Astrocyte (in vitro differentiated cells and primary cell): ENCODE data around the gene RAB3IL1. TPM values are rescaled to one million over a fixed set of nuclear protein-coding genes. Genes with fewer than 3 reads are reported as not detected.
"Not testable (repeated sequence)": the region's sequence is repeated elsewhere in the genome, so short reads cannot be mapped to it uniquely, and the experiment has no call there.

Experiments used
- DNase-seq: peaks from one replicate; pipeline ENCODE4 v3.0.0-alpha.2; 2010; ENCODE audit warnings: low read depth
- FAIRE-seq: peaks from 2 replicates; lab custom pipeline; 2011; peaks lifted over from hg19 to GRCh38; lab: Jason Lieb, UNC
- H2AFZ ChIP-seq: 2 replicates; pipeline ENCODE4 v1.6.0; 2012; ENCODE audit warnings: low read depth, low read length, inconsistent platforms
- H3K27ac ChIP-seq: 2 replicates; pipeline ENCODE4 v1.5.1; 2011; ENCODE audit warnings: low read depth, low read length, inconsistent platforms
- H3K27me3 ChIP-seq: 2 replicates; pipeline ENCODE4 v1.6.0; 2011; ENCODE audit warnings: low read length, inconsistent platforms; ENCODE audit not compliant: insufficient read depth
- H3K36me3 ChIP-seq: 2 replicates; pipeline ENCODE4 v1.5.1; 2011; ENCODE audit warnings: low read length, inconsistent platforms; ENCODE audit not compliant: insufficient read depth
- H3K4me1 ChIP-seq: 2 replicates; pipeline ENCODE4 v1.5.1; 2011; ENCODE audit warnings: low read length, inconsistent platforms; ENCODE audit not compliant: insufficient read depth
- H3K4me2 ChIP-seq: 2 replicates; pipeline ENCODE4 v1.6.0; 2012; ENCODE audit warnings: low read length, inconsistent platforms
- H3K4me3 ChIP-seq: 2 replicates; pipeline ENCODE4 v1.5.1; 2011; ENCODE audit warnings: low read depth, mild to moderate bottlenecking, low read length, inconsistent platforms; ENCODE audit not compliant: insufficient read depth
- H3K79me2 ChIP-seq: 2 replicates; pipeline ENCODE4 v1.6.0; 2012; ENCODE audit warnings: mild to moderate bottlenecking, low read length, inconsistent platforms; ENCODE audit not compliant: insufficient read depth
- H3K9ac ChIP-seq: 2 replicates; pipeline ENCODE4 v1.6.0; 2012; ENCODE audit warnings: mild to moderate bottlenecking, low read length, inconsistent platforms
- H3K9me3 ChIP-seq: 2 replicates; pipeline ENCODE4 v1.5.1; 2012; ENCODE audit warnings: low read depth, mild to moderate bottlenecking, low read length, inconsistent platforms; ENCODE audit not compliant: insufficient read depth
- H4K20me1 ChIP-seq: 2 replicates; pipeline ENCODE4 v1.6.0; 2012; ENCODE audit warnings: low read length, inconsistent platforms; ENCODE audit not compliant: insufficient read depth
- H3K27ac Mint-ChIP-seq: one replicate; pipeline ENCODE4 v1.8.0; 2021; ENCODE audit warnings: mild to moderate bottlenecking, mixed read lengths; ENCODE audit not compliant: unreplicated experiment
- H3K27me3 Mint-ChIP-seq: one replicate; pipeline ENCODE4 v1.8.0; 2021; ENCODE audit warnings: low read depth, mixed read lengths; ENCODE audit not compliant: unreplicated experiment
- H3K36me3 Mint-ChIP-seq: one replicate; pipeline ENCODE4 v1.8.0; 2021; ENCODE audit warnings: low read depth, mixed read lengths; ENCODE audit not compliant: unreplicated experiment
- H3K4me1 Mint-ChIP-seq: one replicate; pipeline ENCODE4 v1.8.0; 2021; ENCODE audit warnings: low read depth, mixed read lengths; ENCODE audit not compliant: unreplicated experiment
- H3K4me3 Mint-ChIP-seq: one replicate; pipeline ENCODE4 v1.8.0; 2021; ENCODE audit warnings: mild to moderate bottlenecking, moderate library complexity, mixed read lengths; ENCODE audit not compliant: unreplicated experiment
- H3K9me3 Mint-ChIP-seq: one replicate; pipeline ENCODE4 v1.8.0; 2021; ENCODE audit warnings: mild to moderate bottlenecking, mixed read lengths; ENCODE audit not compliant: unreplicated experiment
- EZH2 ChIP-seq: IDR thresholded peaks from 2 replicates; pipeline ENCODE4 v1.6.1; 2012; ENCODE audit warnings: mild to moderate bottlenecking, low read length, inconsistent platforms; ENCODE audit not compliant: insufficient read depth
- total RNA-seq: library from RNA; stranded (reverse); gene quantifications from 2 replicates; pipeline ENCODE4 v1.2.1, GENCODE V29; 2021
- TF ChIP-seq, protein P1 (sequence below): IDR thresholded peaks from 2 replicates; pipeline ENCODE4 v1.5.1; 2011; ENCODE audit warnings: low read depth, mild to moderate bottlenecking, inconsistent platforms, low read length, moderate library complexity; ENCODE audit not compliant: insufficient read depth

Gene RAB3IL1
- total RNA-seq, 1 donor from 2014 or later: 0.91 TPM

DNA sequence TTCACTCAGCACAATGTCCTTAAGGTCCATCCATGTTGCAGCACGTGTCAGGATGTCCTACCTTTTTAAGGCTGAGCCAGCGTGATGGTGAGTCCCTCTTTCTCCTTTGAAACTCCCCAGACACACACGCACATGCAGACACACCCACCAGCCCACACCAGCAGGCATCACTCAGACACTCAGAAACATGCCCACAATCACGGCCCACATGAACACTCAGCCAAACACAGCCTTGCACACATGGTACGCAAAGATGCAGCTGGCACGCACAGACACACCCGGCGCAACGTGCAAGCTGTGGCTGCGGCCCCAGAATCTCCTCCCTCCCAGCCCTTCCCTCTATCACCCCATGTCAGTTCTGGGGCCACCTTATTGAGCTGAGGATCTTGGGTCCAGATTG, 34.0 kb downstream of the RAB3IL1 start:
- Histone ChIP-seq H3K27ac (no peak overlapping the region), H3K4me3 (no peak overlapping the region), H3K4me1 (peaks cover 12% of the 10 kb centered on the region), H3K9ac (no peak overlapping the region), H3K36me3 (no peaks in the 10 kb centered on the region), H3K27me3 (no peaks in the 10 kb centered on the region), H4K20me1 (peaks cover 42% of the 10 kb centered on the region), H3K9me3 (no peaks in the 10 kb centered on the region), H3K79me2 (peaks cover 42% of the 10 kb centered on the region), H3K4me2 (no peak overlapping the region), H2AFZ (no peak overlapping the region)
- TF ChIP-seq, protein P1, sequence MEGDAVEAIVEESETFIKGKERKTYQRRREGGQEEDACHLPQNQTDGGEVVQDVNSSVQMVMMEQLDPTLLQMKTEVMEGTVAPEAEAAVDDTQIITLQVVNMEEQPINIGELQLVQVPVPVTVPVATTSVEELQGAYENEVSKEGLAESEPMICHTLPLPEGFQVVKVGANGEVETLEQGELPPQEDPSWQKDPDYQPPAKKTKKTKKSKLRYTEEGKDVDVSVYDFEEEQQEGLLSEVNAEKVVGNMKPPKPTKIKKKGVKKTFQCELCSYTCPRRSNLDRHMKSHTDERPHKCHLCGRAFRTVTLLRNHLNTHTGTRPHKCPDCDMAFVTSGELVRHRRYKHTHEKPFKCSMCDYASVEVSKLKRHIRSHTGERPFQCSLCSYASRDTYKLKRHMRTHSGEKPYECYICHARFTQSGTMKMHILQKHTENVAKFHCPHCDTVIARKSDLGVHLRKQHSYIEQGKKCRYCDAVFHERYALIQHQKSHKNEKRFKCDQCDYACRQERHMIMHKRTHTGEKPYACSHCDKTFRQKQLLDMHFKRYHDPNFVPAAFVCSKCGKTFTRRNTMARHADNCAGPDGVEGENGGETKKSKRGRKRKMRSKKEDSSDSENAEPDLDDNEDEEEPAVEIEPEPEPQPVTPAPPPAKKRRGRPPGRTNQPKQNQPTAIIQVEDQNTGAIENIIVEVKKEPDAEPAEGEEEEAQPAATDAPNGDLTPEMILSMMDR: no peak
- no peak for TF ChIP-seq EZH2
- Mint-ChIP-seq H3K4me1 (peaks cover 7% of the 10 kb centered on the region), H3K36me3 (peaks cover 20% of the 10 kb centered on the region), H3K27ac (no peak overlapping the region), H3K27me3 (peaks cover 5% of the 10 kb centered on the region), H3K4me3 (no peak overlapping the region), H3K9me3 (no peaks in the 10 kb centered on the region)
- FAIRE-seq (no peak), DNase-seq (no peak)

DNA sequence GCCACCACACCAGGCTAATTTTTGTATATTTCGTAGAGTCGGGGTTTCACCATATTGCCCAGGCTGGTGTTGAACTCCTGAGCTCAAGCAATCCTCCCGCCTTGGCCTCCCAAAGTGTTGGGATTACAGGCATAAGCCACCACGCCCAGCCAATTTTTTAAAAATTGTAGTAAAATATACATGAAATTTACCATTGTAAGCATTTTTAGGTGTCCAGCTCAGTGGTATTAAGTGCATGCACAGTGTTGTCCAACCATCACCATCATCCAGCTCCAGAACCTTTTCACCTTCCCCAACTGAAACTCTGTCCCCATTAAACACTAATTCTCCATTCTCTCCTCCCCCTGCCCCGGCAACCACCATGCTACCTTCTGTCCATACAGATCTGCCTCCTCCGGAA, 34.5 kb downstream of the RAB3IL1 start:
- TF ChIP-seq, protein P1: no peak
- no peak for TF ChIP-seq EZH2
- peaks cover 42% of the 10 kb centered on the region for H3K79me2 ChIP-seq
- H4K20me1 ChIP-seq: peaks cover 42% of the 10 kb centered on the region
- peaks cover 8% of the 10 kb centered on the region for H3K4me1 ChIP-seq
- H3K27ac Mint-ChIP-seq: no peak overlapping the region
- no peak overlapping the region for H3K9ac ChIP-seq
- no peaks in the 10 kb centered on the region for H3K9me3 Mint-ChIP-seq
- H3K9me3 ChIP-seq: no peaks in the 10 kb centered on the region
- FAIRE-seq (no peak), DNase-seq (no peak)
- peaks cover 5% of the 10 kb centered on the region for H3K27me3 Mint-ChIP-seq
- no peak overlapping the region for H3K4me3 ChIP-seq
- no peaks in the 10 kb centered on the region for H3K36me3 ChIP-seq
- no peak overlapping the region for H3K4me2 ChIP-seq
- H3K36me3 Mint-ChIP-seq: peaks cover 23% of the 10 kb centered on the region
- no peaks in the 10 kb centered on the region for H3K27me3 ChIP-seq
- peaks cover 7% of the 10 kb centered on the region for H3K4me1 Mint-ChIP-seq
- no peak overlapping the region for H3K4me3 Mint-ChIP-seq
- H2AFZ ChIP-seq: no peak overlapping the region
- H3K27ac ChIP-seq: no peak overlapping the region

DNA sequence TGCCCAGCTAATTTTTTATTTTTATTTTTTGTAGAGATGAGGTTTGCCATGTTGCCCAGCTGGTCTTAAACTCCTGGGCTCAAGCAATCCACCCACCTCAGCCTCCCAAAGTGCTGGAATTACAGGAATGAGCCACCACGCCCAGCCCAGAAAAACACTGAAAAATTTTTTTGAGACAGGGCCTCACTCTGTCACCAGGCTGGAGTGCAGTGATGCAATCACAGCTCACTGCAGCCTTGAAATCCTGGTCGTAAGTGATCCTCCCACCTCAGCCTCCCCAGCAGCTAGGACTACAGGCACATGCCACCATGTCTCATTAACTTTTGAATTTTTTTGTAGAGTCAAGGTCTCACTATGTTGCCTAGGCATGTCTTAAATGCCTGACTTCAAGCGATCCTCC, 35.1 kb downstream of the RAB3IL1 start:
- not testable (repeated sequence) for FAIRE-seq, H3K4me2 ChIP-seq, H3K4me1 Mint-ChIP-seq, H3K4me3 Mint-ChIP-seq, H2AFZ ChIP-seq, H3K27me3 ChIP-seq, H3K27ac ChIP-seq, H3K4me1 ChIP-seq, H3K9ac ChIP-seq, DNase-seq, H3K4me3 ChIP-seq, H3K27me3 Mint-ChIP-seq, H3K9me3 ChIP-seq, H3K9me3 Mint-ChIP-seq, H3K36me3 ChIP-seq
- Histone ChIP-seq H3K79me2 (peaks cover 37% of the 10 kb centered on the region), H4K20me1 (peaks cover 42% of the 10 kb centered on the region)
- Mint-ChIP-seq H3K36me3 (peaks cover 25% of the 10 kb centered on the region), H3K27ac (peak overlapping the region; percentile 58)
